ENCODE data around the gene KIAA0825.
"Not testable (repeated sequence)": the region's sequence is repeated elsewhere in the genome, so short reads cannot be mapped to it uniquely, and the experiment has no call there.

The KIAA0825 gene

GRCh38 chr5:94159144-94159543 is 459.3 kb downstream of the KIAA0825 start:
- Histone ChIP-seq H3K9me3 (ENCODE audit: insufficient read depth, low read length) (no peaks in the 10 kb centered on the region), H3K36me3 (ENCODE audit: insufficient read depth, insufficient read length, low read length) (no peaks in the 10 kb centered on the region), H3K9ac (ENCODE audit: insufficient read length, low read depth) (no peak overlapping the region), H3K4me1 (ENCODE audit: insufficient read depth, insufficient read length) (no peaks in the 10 kb centered on the region), H3K4me3 (ENCODE audit: insufficient read length, low read depth) (no peak overlapping the region), H3K27me3 (ENCODE audit: insufficient read depth, insufficient read length) (no peaks in the 10 kb centered on the region)
- TF ChIP-seq SUZ12 (IDR thresholded peaks at IDR 0.05; ENCODE audit: extremely low read depth, insufficient read depth, insufficient read length) = no peak
- no peak for TF ChIP-seq ZNF274 (IDR thresholded peaks at IDR 0.05; ENCODE audit: low read depth, low read length)
- no peak for TF ChIP-seq YY1 (IDR thresholded peaks at IDR 0.05; ENCODE audit: insufficient read depth, insufficient read length)
- no peak for DNase-seq (ENCODE audit: low read depth, low spot score)

- H3K9ac ChIP-seq (ENCODE audit: insufficient read length, low read depth) = no peak overlapping the region
- H3K4me3 ChIP-seq (ENCODE audit: insufficient read length, low read depth) = no peak overlapping the region
- TF ChIP-seq YY1 (IDR thresholded peaks at IDR 0.05; ENCODE audit: insufficient read depth, insufficient read length) = no peak
- TF ChIP-seq ZNF274 (IDR thresholded peaks at IDR 0.05; ENCODE audit: low read depth, low read length) = no peak
- TF ChIP-seq SUZ12 (IDR thresholded peaks at IDR 0.05; ENCODE audit: extremely low read depth, insufficient read depth, insufficient read length) = no peak
- no peaks in the 10 kb centered on the region for H3K4me1 ChIP-seq (ENCODE audit: insufficient read depth, insufficient read length)
- H3K27me3 ChIP-seq (ENCODE audit: insufficient read depth, insufficient read length) = no peaks in the 10 kb centered on the region
- H3K36me3 ChIP-seq (ENCODE audit: insufficient read depth, insufficient read length, low read length) = no peaks in the 10 kb centered on the region
- no peaks in the 10 kb centered on the region for H3K9me3 ChIP-seq (ENCODE audit: insufficient read depth, low read length)
- DNase-seq (ENCODE audit: low read depth, low spot score) = no peak
Measured at GRCh38 chr5:94157704-94158539, 460.5 kb downstream of the KIAA0825 start.

- no peak overlapping the region for H3K9ac ChIP-seq (ENCODE audit: insufficient read length, low read depth)
- no peak for DNase-seq (ENCODE audit: low read depth, low spot score)
Measured at GRCh38 chr5:94154672-94155071, 463.7 kb downstream of the KIAA0825 start.

GRCh38 chr5:94153736-94154450 is 464.5 kb downstream of the KIAA0825 start:
- no peak overlapping the region for H3K9ac ChIP-seq (ENCODE audit: insufficient read length, low read depth)
- no peaks in the 10 kb centered on the region for H3K36me3 ChIP-seq (ENCODE audit: insufficient read depth, insufficient read length, low read length)
- DNase-seq (ENCODE audit: low read depth, low spot score) = no peak
- H3K4me1 ChIP-seq (ENCODE audit: insufficient read depth, insufficient read length) = no peaks in the 10 kb centered on the region
- H3K4me3 ChIP-seq (ENCODE audit: insufficient read length, low read depth) = no peak overlapping the region
- H3K9me3 ChIP-seq (ENCODE audit: insufficient read depth, low read length) = no peaks in the 10 kb centered on the region
- no peaks in the 10 kb centered on the region for H3K27me3 ChIP-seq (ENCODE audit: insufficient read depth, insufficient read length)
- TF ChIP-seq YY1 (IDR thresholded peaks at IDR 0.05; ENCODE audit: insufficient read depth, insufficient read length) = no peak
- TF ChIP-seq SUZ12 (IDR thresholded peaks at IDR 0.05; ENCODE audit: extremely low read depth, insufficient read depth, insufficient read length) = no peak
- no peak for TF ChIP-seq ZNF274 (IDR thresholded peaks at IDR 0.05; ENCODE audit: low read depth, low read length)

More at GRCh38 chr5:94154672-94155071, 463.7 kb downstream of the KIAA0825 start:
- H3K4me1 ChIP-seq (ENCODE audit: insufficient read depth, insufficient read length) = no peaks in the 10 kb centered on the region
- H3K9me3 ChIP-seq (ENCODE audit: insufficient read depth, low read length) = no peaks in the 10 kb centered on the region
- no peak overlapping the region for H3K4me3 ChIP-seq (ENCODE audit: insufficient read length, low read depth)
- TF ChIP-seq SUZ12 (IDR thresholded peaks at IDR 0.05; ENCODE audit: extremely low read depth, insufficient read depth, insufficient read length) (no peak), YY1 (IDR thresholded peaks at IDR 0.05; ENCODE audit: insufficient read depth, insufficient read length) (no peak), ZNF274 (IDR thresholded peaks at IDR 0.05; ENCODE audit: low read depth, low read length) (no peak)
- no peaks in the 10 kb centered on the region for H3K27me3 ChIP-seq (ENCODE audit: insufficient read depth, insufficient read length)
- no peaks in the 10 kb centered on the region for H3K36me3 ChIP-seq (ENCODE audit: insufficient read depth, insufficient read length, low read length)

GRCh38 chr5:94143621-94144020 is 474.8 kb downstream of the KIAA0825 start:
- not testable (repeated sequence) for H3K36me3 ChIP-seq (ENCODE audit: insufficient read depth, insufficient read length, low read length); H3K4me3 ChIP-seq (ENCODE audit: insufficient read length, low read depth); H3K27me3 ChIP-seq (ENCODE audit: insufficient read depth, insufficient read length); H3K9me3 ChIP-seq (ENCODE audit: insufficient read depth, low read length); H3K9ac ChIP-seq (ENCODE audit: insufficient read length, low read depth); H3K4me1 ChIP-seq (ENCODE audit: insufficient read depth, insufficient read length); DNase-seq (ENCODE audit: low read depth, low spot score)

GRCh38 chr5:94140300-94140699 is 478.1 kb downstream of the KIAA0825 start:
- H3K9ac ChIP-seq (ENCODE audit: insufficient read length, low read depth) = no peak overlapping the region
- no peaks in the 10 kb centered on the region for H3K36me3 ChIP-seq (ENCODE audit: insufficient read depth, insufficient read length, low read length)
- H3K27me3 ChIP-seq (ENCODE audit: insufficient read depth, insufficient read length) = no peaks in the 10 kb centered on the region
- no peaks in the 10 kb centered on the region for H3K9me3 ChIP-seq (ENCODE audit: insufficient read depth, low read length)
- H3K4me3 ChIP-seq (ENCODE audit: insufficient read length, low read depth) = no peak overlapping the region
- no peak for TF ChIP-seq ZNF274 (IDR thresholded peaks at IDR 0.05; ENCODE audit: low read depth, low read length)
- TF ChIP-seq SUZ12 (IDR thresholded peaks at IDR 0.05; ENCODE audit: extremely low read depth, insufficient read depth, insufficient read length) = no peak
- no peak for TF ChIP-seq YY1 (IDR thresholded peaks at IDR 0.05; ENCODE audit: insufficient read depth, insufficient read length)
- no peak for DNase-seq (ENCODE audit: low read depth, low spot score)
- H3K4me1 ChIP-seq (ENCODE audit: insufficient read depth, insufficient read length) = no peaks in the 10 kb centered on the region

GRCh38 chr5:94130077-94130476 is 488.3 kb downstream of the KIAA0825 start:
- no peaks in the 10 kb centered on the region for H3K36me3 ChIP-seq (ENCODE audit: insufficient read depth, insufficient read length, low read length)
- DNase-seq (ENCODE audit: low read depth, low spot score) = no peak

More at GRCh38 chr5:94130077-94130476, 488.3 kb downstream of the KIAA0825 start:
- no peak overlapping the region for H3K4me3 ChIP-seq (ENCODE audit: insufficient read length, low read depth)
- no peaks in the 10 kb centered on the region for H3K9me3 ChIP-seq (ENCODE audit: insufficient read depth, low read length)
- H3K27me3 ChIP-seq (ENCODE audit: insufficient read depth, insufficient read length) = no peaks in the 10 kb centered on the region
- H3K9ac ChIP-seq (ENCODE audit: insufficient read length, low read depth) = no peak overlapping the region
- H3K4me1 ChIP-seq (ENCODE audit: insufficient read depth, insufficient read length) = no peaks in the 10 kb centered on the region
- TF ChIP-seq SUZ12 (IDR thresholded peaks at IDR 0.05; ENCODE audit: extremely low read depth, insufficient read depth, insufficient read length) (no peak), ZNF274 (IDR thresholded peaks at IDR 0.05; ENCODE audit: low read depth, low read length) (no peak), YY1 (IDR thresholded peaks at IDR 0.05; ENCODE audit: insufficient read depth, insufficient read length) (no peak)
